GM18511 (cell line): ENCODE measurements around the gene MPL.

ENCODE experiments used
- ATAC-seq: cut with Tn5 transposase; IDR thresholded peaks from one replicate; pipeline ENCODE4 v1.9.1; 2021; ENCODE audit warnings: mild to moderate bottlenecking, moderate library complexity; ENCODE audit not compliant: unreplicated experiment

Gene MPL

GRCh38 chr1:43305926-43306687, 31.5 kb upstream of the MPL start:
- ATAC-seq: no peak

GRCh38 chr1:43306688-43307457, 30.7 kb upstream of the MPL start:
- ATAC-seq: no peak

- ATAC-seq: no peak
These were observed 30.0 kb upstream of the MPL start for GRCh38 chr1:43307458-43308158.

- ATAC-seq: no peak
These were observed 28.8 kb upstream of the MPL start for GRCh38 chr1:43308635-43309404.

GRCh38 chr1:43309405-43310025, 28.1 kb upstream of the MPL start:
- no peak for ATAC-seq

- ATAC-seq: no peak
These were observed 26.1 kb upstream of the MPL start for GRCh38 chr1:43311521-43311920.

- ATAC-seq: no peak
These were observed 25.4 kb upstream of the MPL start for GRCh38 chr1:43312212-43312623.

- no peak for ATAC-seq
These were observed 24.7 kb upstream of the MPL start for GRCh38 chr1:43312663-43313515.

GRCh38 chr1:43313771-43314170, 23.8 kb upstream of the MPL start:
- ATAC-seq: no peak

- no peak for ATAC-seq
These were observed 23.4 kb upstream of the MPL start for GRCh38 chr1:43314233-43314632.

GRCh38 chr1:43315481-43315880, 22.1 kb upstream of the MPL start:
- ATAC-seq: no peak

GRCh38 chr1:43315963-43316737, 21.5 kb upstream of the MPL start:
- ATAC-seq: no peak

- ATAC-seq: no peak
These were observed 20.7 kb upstream of the MPL start for GRCh38 chr1:43316738-43317520.

GRCh38 chr1:43317817-43318471, 19.7 kb upstream of the MPL start:
- ATAC-seq: no peak

GRCh38 chr1:43318831-43319230, 18.8 kb upstream of the MPL start:
- ATAC-seq: no peak

- no peak for ATAC-seq
These were observed 18.3 kb upstream of the MPL start for GRCh38 chr1:43319288-43319687.

GRCh38 chr1:43319766-43320165, 17.9 kb upstream of the MPL start:
- no peak for ATAC-seq
